OCI-LY1 (cell line): ENCODE measurements around the gene HIPK1.

Experiments used
- CTCF ChIP-seq: fragments of 200-600 bp; sonication (generic), shearing (Covaris generic); IDR thresholded peaks from 2 replicates; pipeline ENCODE4 v1.5.1; 2017; ENCODE audit warnings: mild to moderate bottlenecking, antibody characterized with exemption, low read length, moderate library complexity, mixed read lengths
- EZH2 ChIP-seq: fragments of 200-600 bp; sonication (generic), shearing (Covaris generic); IDR thresholded peaks from 2 replicates; pipeline ENCODE4 v1.8.0; 2017; ENCODE audit warnings: borderline replicate concordance, mixed run types, mild to moderate bottlenecking, antibody characterized with exemption, low read length, moderate library complexity, mixed read lengths

- TF ChIP-seq CTCF (no peak), EZH2 (no peak)
Observed at GRCh38 chr1:113895098-113895497, 34.0 kb upstream of the HIPK1 start.
